Medulla oblongata (tissue), 1 donor: ENCODE measurements around the gene ATP6V1C2.
A peak's percentile ranks its signal among the peaks of the same experiment; 100 is the strongest.
"Not testable (repeated sequence)": the region's sequence is repeated elsewhere in the genome, so short reads cannot be mapped to it uniquely, and the experiment has no call there.

Experiments used
- DNase-seq: peaks from one replicate; pipeline ENCODE4 v3.0.0-alpha.2; 2015; ENCODE audit errors: extremely low spot score

The ATP6V1C2 gene

DNA sequence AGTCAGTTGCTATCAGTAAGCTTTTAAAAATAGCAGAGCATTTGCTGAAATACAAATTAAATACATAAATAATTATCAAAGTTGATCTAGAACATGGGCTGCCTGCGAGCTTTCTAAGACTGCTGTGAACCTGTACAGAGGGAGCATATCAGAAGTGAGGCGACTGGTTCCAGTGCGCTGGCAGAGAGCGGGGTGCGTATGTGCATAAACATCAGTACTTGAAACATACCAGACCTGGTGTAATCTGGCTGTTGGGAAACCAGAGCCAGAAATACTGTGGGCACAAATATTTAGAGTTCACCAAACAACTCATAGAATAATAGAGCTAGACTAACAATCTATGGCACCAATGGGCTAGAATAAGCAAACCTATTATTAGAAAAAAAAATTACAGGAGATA, 63.8 kb downstream of the ATP6V1C2 start:
- DNase-seq: no peak

DNA sequence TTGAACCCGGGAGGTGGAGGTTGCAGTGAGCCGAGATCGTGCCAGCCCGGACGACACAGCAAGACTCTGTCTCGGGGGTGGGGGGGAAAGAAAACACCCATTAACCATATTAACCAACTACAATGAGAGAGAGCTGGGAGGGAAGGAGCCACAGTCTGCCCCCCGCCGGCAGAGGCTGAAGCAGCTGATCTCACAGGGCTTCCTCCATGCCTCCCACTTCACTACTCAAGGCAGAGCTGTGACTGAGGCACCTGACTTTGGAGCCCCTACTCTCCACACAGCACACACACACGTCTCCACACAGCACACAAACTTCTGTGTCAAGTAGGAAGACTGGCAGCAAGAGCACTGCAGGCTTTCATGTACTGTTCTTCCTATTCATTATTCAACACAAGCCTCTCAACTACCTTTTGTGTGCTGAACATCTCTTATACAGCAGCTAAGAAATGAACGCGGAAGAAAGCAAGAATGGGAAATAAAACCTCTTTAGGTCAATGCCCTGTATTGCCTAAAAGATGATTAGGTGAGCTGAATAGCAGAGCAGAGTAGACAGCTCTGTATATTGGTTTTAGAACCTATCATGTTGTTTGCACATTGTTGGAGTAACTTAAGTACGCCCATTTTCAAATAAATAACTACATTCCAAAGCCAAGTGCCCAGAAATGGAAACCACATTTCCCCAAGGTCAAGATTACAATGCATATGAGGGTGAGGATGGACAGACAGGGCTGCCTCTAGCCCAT, 65.0 kb downstream of the ATP6V1C2 start:
- no peak for DNase-seq

DNA sequence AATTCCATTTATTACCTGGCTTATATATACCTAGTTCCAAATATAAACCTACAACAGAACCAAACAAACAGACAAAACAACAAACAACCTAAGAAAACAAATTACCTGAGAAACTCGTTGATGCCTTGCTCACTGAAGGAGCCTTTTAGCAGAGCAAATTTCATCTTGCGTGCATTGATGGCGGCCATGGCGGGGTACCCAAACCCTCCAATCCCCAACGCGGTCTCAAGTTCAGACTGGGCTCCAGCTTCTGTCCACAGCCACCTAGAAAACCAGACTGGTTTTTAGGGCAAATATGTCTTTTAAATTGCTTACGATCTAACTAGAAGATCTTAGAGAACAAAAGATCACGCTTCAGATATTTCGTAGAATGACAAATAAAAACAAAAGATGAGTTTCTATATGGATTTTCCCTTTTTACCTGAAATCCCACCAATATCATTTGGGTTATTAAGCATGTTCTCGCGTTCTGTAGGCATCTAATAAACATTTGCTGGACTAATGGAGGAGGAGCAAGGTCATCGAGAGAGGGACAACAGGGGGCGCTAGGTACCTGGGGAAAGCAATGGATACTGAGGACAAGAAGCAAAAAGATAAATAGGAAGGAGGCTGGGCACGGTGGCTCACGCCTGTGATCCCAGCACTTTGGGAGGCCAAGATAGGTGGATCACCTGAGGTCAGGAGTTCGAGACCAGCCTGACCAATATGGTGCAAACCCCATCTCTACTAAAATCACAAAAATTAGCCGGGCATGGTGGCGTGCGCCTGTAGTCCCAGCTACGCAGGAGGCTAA, 65.9 kb downstream of the ATP6V1C2 start:
- no peak for DNase-seq

DNA sequence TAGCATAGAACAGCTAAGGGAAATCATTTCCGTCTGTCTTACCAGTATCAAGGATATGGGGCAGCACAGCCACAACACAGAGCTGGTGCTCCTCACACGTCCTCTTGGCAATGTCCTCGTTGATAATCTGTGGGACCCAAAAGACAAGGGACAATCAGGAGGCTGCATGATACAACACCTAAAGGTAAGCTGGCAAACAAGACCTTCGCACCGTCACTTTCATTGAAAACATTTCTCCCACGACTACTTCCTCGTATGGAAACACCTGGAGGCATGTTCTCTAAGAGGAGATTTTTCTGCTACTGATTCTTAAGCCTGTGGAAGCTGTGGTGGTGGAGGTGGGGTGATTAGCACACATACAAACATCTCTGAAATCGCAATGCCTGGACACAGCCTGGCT, 67.4 kb downstream of the ATP6V1C2 start:
- DNase-seq: no peak

DNA sequence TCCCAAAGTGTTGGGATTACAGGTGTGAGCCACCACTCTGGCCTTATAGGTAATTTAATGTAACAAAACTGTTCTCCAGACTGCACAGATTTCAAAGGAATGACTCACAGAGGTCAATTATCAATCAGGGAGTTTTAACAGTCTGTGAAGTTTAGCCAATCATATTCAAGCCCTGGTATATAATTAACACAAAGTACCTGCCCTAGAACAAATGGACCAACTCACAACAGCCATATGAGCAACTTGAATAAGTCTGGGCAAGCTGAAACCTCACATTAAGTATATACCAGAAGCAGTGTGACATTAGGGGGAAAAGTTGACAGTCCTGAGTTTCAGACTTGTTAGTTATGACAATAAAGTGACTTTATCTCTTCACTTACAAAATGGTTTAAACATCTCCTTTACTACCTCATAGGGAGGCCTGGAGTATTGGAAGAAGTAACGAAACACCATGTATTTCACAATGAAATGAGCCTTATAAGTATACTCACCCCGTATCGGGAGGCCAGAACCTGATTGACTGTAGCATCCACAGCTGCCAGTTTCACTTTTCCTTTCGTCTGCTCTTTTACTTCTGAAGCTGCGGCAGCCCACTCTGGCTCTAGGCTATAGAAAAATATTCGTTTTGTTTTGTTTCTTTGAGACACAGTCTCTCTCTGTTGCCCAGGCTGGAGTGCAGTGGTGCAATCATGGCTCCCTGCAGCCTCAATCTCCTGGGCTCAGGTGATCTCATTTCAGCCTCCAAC, 69.0 kb downstream of the ATP6V1C2 start:
- DNase-seq: no peak

DNA sequence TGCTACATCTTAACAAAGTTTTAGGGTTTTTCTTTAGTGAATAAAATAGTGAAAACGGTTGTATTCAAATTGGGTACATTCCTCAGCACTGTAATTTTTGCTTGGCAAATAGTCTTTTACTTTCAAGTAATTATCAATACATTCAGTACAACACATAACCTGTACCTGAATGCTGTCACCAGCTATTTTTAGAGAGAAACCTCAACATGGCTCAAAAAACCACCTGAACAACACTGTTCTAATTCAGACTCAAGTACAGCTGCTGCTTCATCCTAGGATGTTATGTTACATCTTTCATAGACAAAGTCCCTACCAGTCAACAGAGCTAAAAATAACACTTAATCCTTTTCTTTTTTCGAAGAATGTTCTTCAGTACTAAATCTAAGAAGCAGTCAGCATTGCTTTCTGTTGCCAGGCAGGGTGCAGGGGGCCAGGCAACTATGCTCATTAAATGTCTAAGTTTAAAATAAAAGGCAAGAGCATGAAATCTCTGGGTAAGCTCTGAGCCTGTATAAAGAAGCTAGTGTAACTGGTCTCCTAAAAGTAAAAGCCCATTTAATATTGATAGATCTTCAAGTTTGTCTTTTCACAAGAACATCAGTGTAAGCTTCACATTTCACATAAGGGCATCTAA, 70.7 kb downstream of the ATP6V1C2 start:
- peak; percentile 12 for DNase-seq

DNA sequence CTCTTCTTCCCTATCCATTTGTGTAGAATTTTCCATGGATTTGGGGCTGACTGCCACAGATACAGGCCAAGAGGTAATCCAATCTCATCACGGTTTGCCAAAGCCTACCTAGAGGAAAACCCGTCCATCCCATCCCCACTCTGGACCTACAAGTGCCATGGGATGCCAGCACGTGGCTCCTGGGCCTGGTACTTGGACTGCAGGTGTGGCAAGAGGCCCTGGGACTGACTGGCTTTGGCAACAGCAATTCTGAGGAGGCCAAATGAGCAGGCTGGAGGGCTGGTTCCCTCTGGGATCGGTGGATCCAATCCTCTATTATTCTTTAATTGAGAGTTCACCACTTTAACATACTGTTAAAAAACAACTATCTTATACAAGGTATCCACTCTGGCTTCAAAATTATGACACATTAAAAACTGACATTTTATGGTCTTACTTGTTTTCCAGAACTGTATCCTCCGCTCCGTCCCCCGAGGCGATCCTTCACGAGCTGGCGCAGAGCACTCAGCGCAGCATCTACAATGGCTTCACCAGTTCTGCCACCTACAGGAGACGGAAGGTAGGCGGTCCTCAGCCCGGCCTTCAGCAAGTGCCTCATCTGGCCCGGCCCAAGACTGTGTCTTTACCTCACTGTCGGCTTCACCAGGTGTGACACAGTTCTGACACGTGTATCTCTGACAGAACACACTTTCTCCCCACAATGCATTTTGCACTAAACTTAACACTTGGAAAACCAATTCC, 71.4 kb downstream of the ATP6V1C2 start:
- DNase-seq: no peak

DNA sequence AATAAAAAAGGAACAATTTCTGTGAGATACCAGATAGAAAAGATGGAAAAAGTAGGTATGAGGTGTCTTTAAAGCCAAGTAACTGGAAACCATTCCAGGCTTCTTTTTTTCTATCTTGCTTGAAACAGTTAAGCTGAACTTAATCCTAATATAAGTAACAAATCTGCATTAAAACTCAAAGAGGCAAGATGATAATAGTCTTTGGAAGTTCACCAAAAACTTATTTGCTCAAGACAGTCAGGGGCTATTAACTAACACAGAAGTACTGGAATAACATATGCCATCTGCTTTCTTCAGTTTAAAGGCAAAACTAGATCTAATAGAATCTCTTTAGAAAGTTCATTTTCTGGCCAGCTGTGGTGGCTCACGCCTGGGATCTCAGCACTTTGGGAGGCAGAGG, 72.4 kb downstream of the ATP6V1C2 start:
- DNase-seq: no peak

DNA sequence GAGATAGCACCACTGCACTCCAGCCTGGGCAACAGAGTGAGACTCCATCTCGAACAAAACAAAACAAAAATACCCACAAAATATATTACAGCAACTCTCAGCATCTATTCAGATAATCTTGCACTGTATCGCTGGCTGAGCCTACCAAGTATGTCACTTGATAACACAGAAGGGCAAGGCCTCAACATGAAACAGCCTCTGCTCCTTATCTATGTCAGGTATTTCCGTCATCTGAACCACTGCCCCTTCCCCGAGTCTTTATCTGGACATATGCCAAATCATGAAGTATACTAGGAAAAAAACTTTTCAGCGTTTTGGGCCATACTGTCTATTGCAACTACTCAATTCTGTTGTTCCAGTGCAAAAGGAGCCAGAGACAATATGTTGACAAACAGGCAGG, 73.4 kb downstream of the ATP6V1C2 start:
- no peak for DNase-seq

DNA sequence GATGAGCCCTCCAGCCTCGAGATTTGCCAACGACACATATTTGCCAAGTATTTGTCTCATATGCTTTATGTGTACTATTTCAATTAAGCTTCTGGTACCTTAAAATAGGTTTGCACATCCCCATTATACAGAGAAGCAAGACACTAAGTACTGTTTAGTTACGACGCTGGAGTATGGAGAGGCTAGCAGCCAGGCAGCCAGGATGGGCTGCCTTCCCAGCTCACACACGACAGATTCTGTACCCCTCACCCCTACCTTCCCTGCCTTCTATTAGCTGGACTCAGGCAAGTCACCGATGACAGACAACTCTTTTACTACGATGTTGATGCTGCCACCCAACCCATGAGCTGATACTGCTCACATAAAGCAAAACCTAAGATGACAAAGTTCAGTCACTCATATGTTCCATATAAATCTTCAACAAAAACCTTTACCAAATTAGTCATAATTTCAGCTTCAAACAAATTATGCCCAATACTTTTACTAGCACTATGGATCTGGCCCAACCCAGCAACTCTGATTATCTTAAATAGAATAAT, 74.1 kb downstream of the ATP6V1C2 start:
- DNase-seq: no peak

DNA sequence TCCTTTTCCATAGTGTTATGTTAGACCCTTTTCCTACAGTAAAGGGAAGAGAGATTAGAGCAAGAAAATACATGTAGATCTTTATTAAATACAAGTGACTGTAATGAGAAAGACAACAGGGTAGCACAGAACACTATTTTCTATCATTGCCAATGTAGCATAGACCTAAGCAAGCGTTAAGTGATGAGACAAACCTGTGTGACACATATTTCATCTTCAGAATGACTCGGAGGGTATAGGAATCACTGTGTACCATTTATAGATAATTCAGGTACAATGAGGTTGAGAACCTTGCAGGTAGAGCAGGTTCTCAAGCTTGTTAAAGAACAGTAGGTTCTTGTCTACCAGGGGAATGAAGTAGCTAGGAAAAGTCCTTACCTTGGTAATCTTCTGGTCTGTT, 75.3 kb downstream of the ATP6V1C2 start:
- DNase-seq: no peak

DNA sequence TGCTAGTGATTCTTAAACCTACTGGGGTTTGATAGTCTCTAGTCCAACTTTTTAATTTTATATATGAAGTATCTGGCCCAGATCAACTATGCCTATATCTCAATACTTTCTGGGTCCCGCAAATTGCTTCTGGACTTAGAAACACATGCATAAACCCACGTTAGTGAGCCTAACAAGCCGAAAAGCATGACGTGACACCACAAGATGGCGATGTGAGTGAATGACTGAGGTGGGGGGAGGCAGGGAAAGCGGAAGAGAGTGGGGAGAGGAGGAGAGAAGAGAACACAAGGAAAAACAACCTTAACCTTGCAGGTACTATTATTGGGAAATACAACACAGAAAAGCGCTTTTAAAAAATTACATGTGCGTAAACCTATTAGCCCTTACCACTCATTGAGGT, 77.4 kb downstream of the ATP6V1C2 start:
- DNase-seq: no peak

DNA sequence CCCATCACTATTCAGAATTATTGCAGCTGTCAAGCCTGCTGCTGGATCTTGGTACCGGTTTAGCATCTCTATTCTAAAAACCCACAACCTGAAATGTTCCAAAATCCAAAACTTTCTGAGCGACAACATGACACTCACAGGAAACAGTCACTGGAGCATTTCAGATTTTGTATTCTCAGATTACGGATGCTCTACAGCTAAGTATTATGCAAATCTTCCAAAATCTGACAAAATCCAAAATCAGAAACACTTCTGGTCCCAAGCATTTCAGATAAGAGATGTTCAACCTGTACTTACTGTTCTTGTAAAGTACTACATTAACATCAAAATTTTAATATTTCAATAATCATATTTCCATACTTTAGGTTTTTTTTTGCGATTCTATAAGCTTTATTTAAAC, 78.7 kb downstream of the ATP6V1C2 start:
- no peak for DNase-seq

DNA sequence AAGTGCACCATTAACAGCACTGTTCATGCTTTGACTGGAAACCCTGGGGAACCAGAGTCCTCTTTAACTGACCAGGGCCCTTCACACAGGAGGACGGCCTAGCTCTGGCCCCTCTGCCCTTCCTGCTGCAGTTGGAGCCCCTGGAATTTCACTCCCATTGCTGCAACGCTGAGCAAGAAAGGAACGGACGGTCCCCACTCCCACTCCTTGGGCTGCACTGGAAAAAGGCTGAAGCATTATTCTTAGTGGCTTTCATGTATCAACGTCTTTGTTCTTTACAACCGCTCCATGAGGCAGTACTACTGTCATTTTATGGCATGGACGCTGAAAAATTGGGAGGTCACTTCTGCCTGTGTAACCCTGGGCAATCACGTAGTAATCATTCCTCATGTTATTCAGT, 81.2 kb downstream of the ATP6V1C2 start:
- no peak for DNase-seq

DNA sequence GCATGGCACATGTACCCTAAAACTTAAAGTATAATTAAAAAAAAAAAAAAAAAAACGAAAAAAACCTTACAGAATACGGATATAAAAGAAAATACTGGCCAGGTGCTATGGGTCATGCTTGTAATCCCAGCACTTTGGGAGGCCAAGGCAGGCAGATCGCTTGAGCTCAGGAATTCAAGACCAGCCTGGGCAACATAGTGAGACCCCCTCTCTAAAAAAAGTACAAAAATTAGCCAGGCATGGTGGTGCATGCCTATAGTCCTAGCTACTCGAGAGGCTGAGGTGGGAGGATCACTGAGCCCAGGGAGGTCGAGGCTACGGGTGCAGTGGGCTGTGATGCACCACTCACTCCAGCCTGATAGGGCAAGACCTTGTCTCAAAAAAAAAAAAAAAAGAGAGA, 84.6 kb downstream of the ATP6V1C2 start:
- not testable (repeated sequence) for DNase-seq

DNA sequence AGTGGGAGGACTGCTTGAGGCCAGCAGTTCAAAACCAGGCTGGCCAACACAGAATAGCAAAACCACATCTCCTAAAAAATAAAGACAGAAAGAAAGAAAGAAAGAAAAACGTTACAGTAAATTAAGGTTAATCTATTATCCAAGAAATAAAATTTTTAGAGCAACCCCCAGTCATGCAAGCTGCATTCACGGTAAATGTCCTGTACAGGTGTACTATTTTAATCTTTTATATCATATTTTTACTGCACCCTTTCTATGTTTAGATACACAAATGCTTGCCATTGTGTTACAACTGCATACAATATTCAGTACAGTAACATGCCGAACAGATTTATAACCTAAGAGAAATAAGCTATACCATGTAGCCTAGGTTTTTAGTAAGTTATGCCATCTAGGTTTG, 85.1 kb downstream of the ATP6V1C2 start:
- DNase-seq: no peak

DNA sequence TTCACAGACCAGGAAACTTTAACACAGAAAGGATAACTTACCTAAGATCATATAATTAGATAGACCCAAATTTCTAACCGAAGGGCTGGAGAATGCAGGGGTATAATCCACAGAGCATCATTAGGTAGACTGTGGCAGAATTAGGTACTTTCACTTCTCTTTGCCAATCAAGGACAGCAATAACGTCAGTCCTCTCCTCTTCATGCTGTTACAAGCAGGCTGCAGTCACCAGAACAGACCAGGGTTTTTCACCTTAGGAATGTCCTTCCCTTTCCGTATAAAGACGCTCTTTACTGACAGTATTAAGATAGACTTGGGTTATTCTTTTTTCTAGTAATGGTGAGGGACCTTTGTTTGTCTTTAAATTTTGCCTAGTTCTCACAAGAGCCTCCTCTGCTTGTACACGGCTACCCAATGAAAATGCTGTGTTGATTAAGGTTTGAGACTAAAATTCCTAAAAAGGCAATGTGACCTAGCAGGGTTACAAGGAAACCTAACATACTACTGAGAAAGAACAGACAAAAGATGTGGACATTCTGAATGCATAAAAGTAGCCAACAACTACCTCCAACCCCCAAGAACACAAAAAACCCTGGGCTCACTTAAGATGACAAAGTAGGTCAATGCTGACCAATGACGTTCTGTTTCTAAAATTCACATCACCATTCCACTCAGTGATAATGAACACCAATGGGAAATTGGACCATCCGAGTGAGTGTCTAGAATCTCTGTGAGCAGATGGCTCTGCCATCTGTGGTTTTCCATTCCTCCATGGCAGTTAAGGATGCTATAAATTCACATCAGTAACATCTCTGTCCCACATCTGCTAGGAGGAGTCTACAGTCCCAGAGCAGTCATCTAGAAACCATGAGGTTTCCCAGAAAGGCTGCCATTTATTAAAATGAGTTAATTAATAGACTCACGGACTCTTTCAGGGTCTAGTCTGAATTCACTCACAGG, 89.1 kb downstream of the ATP6V1C2 start:
- DNase-seq: peak; percentile 15

DNA sequence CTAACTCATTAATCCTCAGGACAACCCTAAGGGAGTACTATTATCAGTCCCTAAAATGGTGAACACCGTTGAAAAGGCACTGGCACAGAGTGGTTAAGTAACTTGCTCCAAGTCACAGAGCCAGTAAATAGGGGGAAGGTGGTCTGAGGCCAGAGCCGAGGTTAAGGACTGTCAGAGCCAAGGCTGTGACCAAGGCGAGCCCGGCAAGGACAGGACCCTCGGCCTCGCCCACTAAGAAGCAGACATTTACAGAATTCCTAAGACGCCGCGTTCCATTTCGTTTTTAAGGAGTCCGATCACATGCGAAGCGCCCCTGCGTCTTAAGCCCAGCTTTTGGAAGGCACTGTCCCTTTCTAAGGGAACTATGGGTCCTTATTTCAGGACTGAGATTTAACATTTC, 90.1 kb downstream of the ATP6V1C2 start:
- DNase-seq: no peak

DNA sequence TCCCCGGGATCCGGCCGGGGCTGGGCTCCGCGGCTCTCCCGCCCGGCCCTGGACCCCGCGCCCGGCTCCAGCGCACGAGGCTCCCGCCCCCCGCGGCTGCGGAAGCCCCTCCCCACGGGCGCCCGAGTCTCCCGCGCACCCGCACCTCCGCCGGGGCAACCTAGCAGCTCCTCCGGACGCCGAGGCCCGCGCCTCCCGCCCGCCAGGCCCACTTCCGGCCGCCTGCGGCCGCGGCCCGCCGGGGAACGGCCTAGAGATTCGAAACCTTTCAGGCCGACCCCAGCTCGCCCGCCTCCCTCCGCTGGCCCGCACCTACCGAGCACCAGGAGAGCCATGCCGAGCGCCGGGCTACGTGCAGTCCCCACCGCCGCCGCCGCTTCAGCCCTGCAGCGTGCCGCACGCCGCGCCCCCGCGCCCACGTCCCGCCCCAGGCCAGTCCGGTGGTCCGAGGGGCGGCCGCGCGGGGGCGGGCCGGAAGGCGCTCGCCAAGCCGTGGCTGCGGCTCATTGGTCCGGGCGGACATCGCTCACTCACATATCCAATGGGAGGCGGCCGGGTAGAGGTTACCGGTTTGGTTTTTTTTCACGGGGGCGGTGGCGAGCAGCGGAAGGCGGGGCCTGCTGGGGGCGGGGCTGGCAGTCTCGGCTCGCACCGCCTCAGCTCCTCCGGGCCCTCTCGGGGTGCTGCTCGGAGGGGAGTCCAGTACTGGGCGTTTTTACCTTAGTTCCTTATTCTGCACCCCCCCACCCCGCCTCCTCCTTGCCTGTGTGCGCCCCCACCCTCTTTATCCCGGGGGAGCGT, 91.1 kb downstream of the ATP6V1C2 start, which contains the start of gene PDIA6:
Gene PDIA6, minus strand, starts transcription at position 424 of the 801 bp plus-strand sequence. Its CDS starts 89 bp downstream, at position 335.
- peak; percentile 97 for DNase-seq
